GM21526 (cell line): ENCODE results near the gene POM121.
"Not testable (repeated sequence)": the region's sequence is repeated elsewhere in the genome, so short reads cannot be mapped to it uniquely, and the experiment has no call there.

ENCODE experiments used
- ATAC-seq: cut with Tn5 transposase; IDR thresholded peaks from one replicate; pipeline ENCODE4 v1.9.1; 2021; ENCODE audit warnings: moderate library complexity; ENCODE audit not compliant: unreplicated experiment, low FRiP score

The POM121 gene

GRCh38 chr7:72948714-72949113, 23.8 kb downstream of the POM121 start:
- ATAC-seq: not testable (repeated sequence)

GRCh38 chr7:72949276-72949675, 24.4 kb downstream of the POM121 start:
- ATAC-seq: not testable (repeated sequence)

- ATAC-seq: not testable (repeated sequence)
These were observed 24.8 kb downstream of the POM121 start for GRCh38 chr7:72949686-72950085.

DNA sequence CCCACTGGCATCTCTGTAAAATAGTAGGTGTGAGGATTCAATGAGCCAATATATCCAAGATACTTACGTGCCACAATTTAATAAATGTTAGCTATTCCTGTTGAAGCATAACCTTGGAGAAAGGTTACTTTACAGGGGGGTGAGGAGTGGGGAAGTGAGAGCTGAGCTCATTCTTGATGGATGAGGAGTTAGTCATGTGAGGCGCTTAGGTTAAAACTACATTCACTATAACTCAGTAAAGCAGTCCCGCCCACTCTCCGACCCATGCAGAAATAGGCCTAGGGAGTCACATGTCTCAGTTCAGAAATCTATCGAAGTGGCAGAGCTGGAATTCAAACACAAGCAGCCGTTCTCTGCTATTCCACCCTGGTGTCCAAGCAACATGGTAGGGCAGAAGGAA, 25.5 kb downstream of the POM121 start:
- not testable (repeated sequence) for ATAC-seq

GRCh38 chr7:72953901-72954562, 29.1 kb downstream of the POM121 start:
- peak; percentile 32 for ATAC-seq

GRCh38 chr7:72954563-72955198, 29.8 kb downstream of the POM121 start:
- peak; percentile 83 for ATAC-seq

- ATAC-seq: not testable (repeated sequence)
These were observed 35.1 kb downstream of the POM121 start for GRCh38 chr7:72960029-72960428.

- ATAC-seq: not testable (repeated sequence)
These were observed 35.9 kb downstream of the POM121 start for GRCh38 chr7:72960626-72961345.

DNA sequence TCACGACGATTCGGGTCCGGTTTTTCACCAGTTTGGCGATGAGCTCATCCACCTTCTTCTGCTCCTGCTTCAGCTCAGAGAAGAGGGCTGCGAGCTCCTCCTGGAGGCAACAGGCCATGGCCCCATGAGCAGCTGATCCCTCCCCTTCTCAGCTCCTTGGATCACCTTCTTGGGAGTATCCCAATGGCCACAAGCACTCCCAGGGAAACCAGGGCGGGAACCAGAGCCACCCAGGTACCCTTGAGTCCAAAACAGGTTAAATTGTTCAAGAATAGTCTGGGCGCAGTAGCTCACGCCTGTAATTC, 36.4 kb downstream of the POM121 start:
- not testable (repeated sequence) for ATAC-seq

DNA sequence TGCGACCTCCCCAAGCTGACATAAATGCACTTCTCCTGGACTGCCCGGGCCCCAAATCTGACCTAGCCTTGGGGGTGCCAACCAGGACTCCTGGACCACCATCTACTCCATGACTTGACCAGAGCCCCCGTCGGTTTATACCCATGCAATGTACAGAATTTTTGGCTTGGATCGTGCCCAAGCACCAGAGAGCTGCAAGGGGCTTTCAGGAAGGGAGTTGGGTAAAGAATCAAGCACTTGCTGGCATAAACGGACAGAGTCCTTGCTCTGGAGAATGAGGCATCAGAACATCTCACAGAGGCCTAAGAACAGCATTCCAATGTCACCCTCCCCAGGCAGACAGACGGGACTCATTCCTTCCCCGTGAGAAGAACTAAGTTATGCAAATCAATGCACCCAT, 38.2 kb downstream of the POM121 start:
- not testable (repeated sequence) for ATAC-seq

DNA sequence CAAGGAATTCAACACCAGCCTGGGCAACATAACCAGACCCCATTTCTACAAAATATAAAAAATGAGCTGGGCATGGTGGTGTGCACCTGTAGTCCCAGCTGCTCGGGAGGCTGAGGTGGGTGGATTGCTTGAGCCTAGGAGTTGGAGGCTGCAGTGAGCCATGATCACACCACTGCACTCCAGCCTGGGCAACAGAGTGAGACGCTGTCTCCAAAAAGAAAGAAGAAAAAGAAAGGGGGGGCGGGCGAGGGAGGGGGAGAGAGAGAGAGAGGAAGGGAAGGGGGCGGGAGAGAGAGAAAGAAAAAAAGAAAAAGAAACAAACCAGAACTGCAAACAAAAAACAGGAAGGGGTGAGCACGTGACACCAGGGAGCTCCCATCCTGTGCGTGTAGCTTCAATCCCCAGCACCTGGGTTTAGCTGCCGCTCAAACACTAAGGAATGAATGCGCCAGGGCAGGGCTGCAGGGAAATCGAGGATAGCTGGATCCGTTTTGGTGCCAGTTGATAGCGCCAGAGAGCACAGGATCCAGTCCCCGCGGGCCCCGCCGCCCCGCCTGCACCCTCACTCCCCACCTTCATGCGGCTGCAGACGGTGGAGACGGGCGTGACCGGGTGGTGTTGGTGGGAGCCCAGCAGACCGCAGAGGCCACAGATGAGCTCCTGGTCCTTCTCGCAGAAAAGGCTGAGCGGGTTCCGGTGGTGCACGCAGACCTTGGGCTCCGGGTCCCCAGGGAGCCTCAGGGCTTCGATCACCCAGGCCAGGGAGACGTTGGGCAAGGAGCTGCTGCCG, 40.5 kb downstream of the POM121 start:
- not testable (repeated sequence) for ATAC-seq

- ATAC-seq: not testable (repeated sequence)
These were observed 42.0 kb downstream of the POM121 start for GRCh38 chr7:72966892-72967291.

DNA sequence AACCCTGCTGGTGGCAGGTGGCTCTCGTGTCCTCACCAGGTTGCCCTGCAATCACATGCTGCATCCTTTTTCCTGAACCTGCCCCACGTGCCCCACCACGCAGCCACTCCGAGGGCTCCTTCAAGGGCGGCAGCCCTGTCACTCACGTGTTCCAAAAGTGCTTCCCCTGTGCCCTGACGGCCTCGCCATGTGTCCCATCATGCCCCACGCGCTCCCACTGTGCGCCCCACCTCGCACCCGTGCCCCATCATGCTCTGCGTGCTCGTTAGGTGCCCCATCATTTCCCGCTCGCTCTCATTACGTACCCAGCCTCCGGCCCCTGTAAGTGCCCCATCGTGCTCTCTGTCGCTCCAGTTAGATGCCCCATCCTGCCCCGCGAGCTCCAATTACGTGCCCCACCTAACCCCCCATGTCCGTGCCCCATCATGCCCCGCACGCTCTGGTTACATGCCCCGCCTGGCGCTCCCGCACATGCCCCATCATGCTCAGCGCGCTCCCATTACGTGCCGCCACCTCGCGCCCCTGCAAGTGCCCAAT, 44.2 kb downstream of the POM121 start, which contains the start of gene TRIM74:
TSS of gene TRIM74 (minus strand) at position 487 of the 537 bp plus-strand sequence. CDS start 3,309 bp downstream, outside the sequence.
- ATAC-seq: not testable (repeated sequence)

DNA sequence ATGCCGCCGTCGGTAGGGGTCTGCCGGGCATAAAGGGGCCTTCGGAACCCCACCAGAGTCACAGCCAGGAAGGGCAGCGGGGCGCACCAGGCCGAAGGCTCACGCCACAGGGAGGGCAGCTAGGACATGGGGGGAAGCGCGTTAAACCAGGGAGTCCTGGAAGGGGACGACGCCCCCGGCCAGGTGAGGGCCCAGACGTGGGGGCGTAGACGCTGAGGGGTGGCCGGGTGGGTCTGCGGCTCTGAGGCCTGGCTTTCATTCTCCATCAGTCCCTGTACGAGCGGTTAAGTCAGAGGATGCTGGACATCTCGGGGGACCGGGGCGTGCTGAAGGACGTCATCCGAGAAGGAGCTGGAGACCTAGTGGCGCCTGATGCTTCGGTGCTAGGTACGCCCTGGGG, 44.8 kb downstream of the POM121 start:
- not testable (repeated sequence) for ATAC-seq

DNA sequence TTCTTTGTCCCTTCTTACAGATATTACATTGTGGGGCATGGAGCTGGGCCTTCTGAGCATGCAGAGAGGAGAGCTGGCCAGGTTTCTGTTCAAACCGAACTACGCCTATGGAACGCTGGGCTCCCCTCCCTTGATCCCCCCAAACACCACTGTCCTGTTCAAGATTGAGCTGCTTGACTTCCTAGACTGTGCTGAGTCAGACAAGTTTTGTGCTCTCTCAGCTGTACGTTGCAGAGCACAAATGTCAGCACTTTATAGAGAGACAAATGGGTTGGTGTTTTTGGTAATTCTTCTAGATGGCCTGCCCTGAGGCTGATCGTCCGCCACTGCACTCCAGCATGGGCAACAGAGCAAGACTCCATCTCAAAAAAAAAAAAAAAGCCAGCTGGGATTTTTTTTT, 46.6 kb downstream of the POM121 start:
- ATAC-seq: not testable (repeated sequence)

DNA sequence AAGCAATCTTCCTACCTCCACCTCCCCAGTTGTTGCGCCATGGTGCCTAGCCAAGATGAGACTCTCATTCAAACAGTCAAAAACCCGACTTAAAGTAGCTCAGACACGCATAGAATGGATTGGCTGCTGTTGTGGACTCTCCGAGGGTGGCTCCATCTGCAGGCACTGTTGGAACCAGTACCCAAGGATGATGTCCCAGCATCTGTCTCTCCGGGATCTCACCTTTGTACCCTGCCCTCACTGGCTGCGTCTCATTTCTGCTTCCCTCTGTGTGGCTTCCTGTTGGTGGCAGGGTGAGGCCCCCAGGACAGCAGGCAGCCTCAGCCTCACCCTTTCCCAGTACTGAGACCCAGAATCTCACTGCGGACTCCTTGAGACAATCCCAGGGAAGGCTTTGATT, 49.9 kb downstream of the POM121 start:
- not testable (repeated sequence) for ATAC-seq

GRCh38 chr7:72975656-72976286, 50.9 kb downstream of the POM121 start:
- not testable (repeated sequence) for ATAC-seq

GRCh38 chr7:72976434-72976833, 51.5 kb downstream of the POM121 start:
- ATAC-seq: not testable (repeated sequence)

- not testable (repeated sequence) for ATAC-seq
These were observed 55.5 kb downstream of the POM121 start for GRCh38 chr7:72980382-72980781.

DNA sequence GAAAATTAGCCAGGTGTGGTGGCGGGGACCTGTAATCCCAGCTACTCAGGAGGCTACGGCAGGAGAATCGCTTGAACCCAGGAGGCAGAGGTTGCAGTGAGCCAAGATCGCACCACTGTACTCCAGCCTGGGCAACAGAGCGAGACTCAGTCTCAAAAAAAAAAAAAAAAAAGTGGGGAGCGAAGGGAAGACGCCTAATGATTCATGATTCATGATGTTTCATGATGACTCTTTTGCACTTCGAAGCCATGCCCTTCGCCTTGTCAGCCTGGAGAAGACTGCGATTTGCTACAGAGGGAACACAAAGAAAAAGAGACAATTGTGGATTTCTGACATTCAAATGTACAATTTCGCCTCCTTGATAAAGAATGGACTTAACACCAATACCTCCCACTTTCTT, 57.2 kb downstream of the POM121 start:
- ATAC-seq: not testable (repeated sequence)
